Ascending aorta (tissue), 2 donors: ENCODE results near the gene CNOT4. TPM values are rescaled to one million over a fixed set of nuclear protein-coding genes. Genes with fewer than 3 reads are reported as not detected.
A peak's percentile ranks its signal among the peaks of the same experiment; 100 is the strongest.
"Not testable (repeated sequence)": the region's sequence is repeated elsewhere in the genome, so short reads cannot be mapped to it uniquely, and the experiment has no call there.

Experiments
- DNase-seq, 2 donors: peaks; one replicate each; pipeline ENCODE4 v3.0.0-alpha.2; 2019; ENCODE audit warnings: low spot score in 2 of 2
- H3K27ac ChIP-seq, 2 donors: fragments of 200-600 bp; sonication (generic); one replicate each; pipeline ENCODE4 v1.5.1; 2016 to 2017; ENCODE audit warnings: mild to moderate bottlenecking in 1 of 2
- H3K27me3 ChIP-seq: fragments of 200-600 bp; sonication (generic); one replicate; pipeline ENCODE4 v1.5.1; 2017
- H3K36me3 ChIP-seq, 2 donors: fragments of 200-600 bp; sonication (generic); one replicate each; pipeline ENCODE4 v1.5.1; 2016
- H3K4me1 ChIP-seq, 2 donors: fragments of 200-600 bp; sonication (generic); one replicate each; pipeline ENCODE4 v1.5.1; 2016 to 2017; ENCODE audit warnings: mild to moderate bottlenecking in 1 of 2
- H3K4me3 ChIP-seq, 2 donors: fragments of 200-600 bp; sonication (generic); one replicate each; pipeline ENCODE4 v1.5.1; 2016 to 2017; ENCODE audit warnings: mild to moderate bottlenecking in 1 of 2
- H3K9me3 ChIP-seq, 2 donors: fragments of 200-600 bp; sonication (generic); one replicate each; pipeline ENCODE4 v1.5.1; 2016
- CTCF ChIP-seq, 3 experiments: fragments of 200-600 bp in 2 of 3; fragments of 450-650 bp in 1 of 3; sonication (generic) in 2 of 3; IDR thresholded peaks; one replicate each; pipeline ENCODE4 v1.5.1; 2016 to 2019; ENCODE audit warnings: antibody characterized with exemption in 3 of 3, mild to moderate bottlenecking in 1 of 3, moderate library complexity in 1 of 3
- intact Hi-C: fragments of 100-400 bp; cut with DNase I; formaldehyde crosslinking; loops from one replicate; pipeline ENCODE4 v1.15.1; 2023
- total RNA-seq: library from RNA; depleted of rRNA; stranded (reverse); fragments of >200 nt; gene quantifications from one replicate; pipeline ENCODE4 v1.1.0, GENCODE V29; 2016

CNOT4 gene
- total RNA-seq, 1 donor from 2014 or later = 14.8 TPM

- no peak for DNase-seq
- intact Hi-C loops = no loop called here
- no peaks in the 10 kb centered on the region for H3K9me3 ChIP-seq
- H3K27ac ChIP-seq = no peak overlapping the region
- no peaks in the 10 kb centered on the region for H3K27me3 ChIP-seq
- no peak for TF ChIP-seq CTCF (IDR thresholded peaks at IDR 0.05)
- H3K4me3 ChIP-seq = no peak overlapping the region
- no peaks in the 10 kb centered on the region for H3K4me1 ChIP-seq
- no peaks in the 10 kb centered on the region for H3K36me3 ChIP-seq
These were observed 183.1 kb downstream of the CNOT4 start for GRCh38 chr7:135326636-135327280.

- DNase-seq = no peak
- Histone ChIP-seq H3K4me3 (no peak overlapping the region), H3K36me3 (no peaks in the 10 kb centered on the region), H3K9me3 (no peaks in the 10 kb centered on the region), H3K27me3 (no peaks in the 10 kb centered on the region), H3K4me1 (peaks cover 0 to 3% of the 10 kb centered on the region in 2 donors), H3K27ac (no peak overlapping the region)
- intact Hi-C loops = no loop called here
- TF ChIP-seq CTCF (IDR thresholded peaks at IDR 0.05) = no peak
These were observed 187.1 kb downstream of the CNOT4 start for GRCh38 chr7:135322571-135323340.

GRCh38 chr7:135321556-135321955 lies 188.3 kb downstream of the CNOT4 start:
- no peak for DNase-seq
- no peaks in the 10 kb centered on the region for H3K36me3 ChIP-seq
- H3K27me3 ChIP-seq = no peaks in the 10 kb centered on the region
- H3K4me1 ChIP-seq = peaks cover 0 to 3% of the 10 kb centered on the region in 2 donors
- no peak for TF ChIP-seq CTCF (IDR thresholded peaks at IDR 0.05)
- no peaks in the 10 kb centered on the region for H3K9me3 ChIP-seq
- H3K27ac ChIP-seq = no peak overlapping the region
- no peak overlapping the region for H3K4me3 ChIP-seq
- intact Hi-C loops = no loop called here

GRCh38 chr7:135320953-135321352 lies 188.9 kb downstream of the CNOT4 start:
- H3K27ac ChIP-seq, H3K27me3 ChIP-seq, H3K4me1 ChIP-seq, H3K4me3 ChIP-seq, DNase-seq, H3K9me3 ChIP-seq, intact Hi-C loops, H3K36me3 ChIP-seq: not testable (repeated sequence)

- no peak for TF ChIP-seq CTCF (IDR thresholded peaks at IDR 0.05)
- Histone ChIP-seq H3K27me3 (no peaks in the 10 kb centered on the region), H3K9me3 (no peaks in the 10 kb centered on the region), H3K27ac (no peak overlapping the region), H3K4me1 (peaks cover 0 to 3% of the 10 kb centered on the region in 2 donors), H3K36me3 (no peaks in the 10 kb centered on the region), H3K4me3 (no peak overlapping the region)
- DNase-seq = peak in 1 of 2 donors; percentile 70
- intact Hi-C loops = no loop called here
These were observed 189.6 kb downstream of the CNOT4 start for GRCh38 chr7:135320268-135320667.

- Histone ChIP-seq H3K27ac (no peak overlapping the region), H3K9me3 (no peaks in the 10 kb centered on the region), H3K36me3 (no peaks in the 10 kb centered on the region), H3K4me1 (peaks cover 0 to 3% of the 10 kb centered on the region in 2 donors), H3K4me3 (no peak overlapping the region), H3K27me3 (no peaks in the 10 kb centered on the region)
- no peak for DNase-seq
- no peak for TF ChIP-seq CTCF (IDR thresholded peaks at IDR 0.05)
- intact Hi-C loops = no loop called here
These were observed 192.1 kb downstream of the CNOT4 start for GRCh38 chr7:135317676-135318325.
